Vagina (tissue), 2 donors: Measurements from ENCODE around the gene ZEB2.

Experiments used
- POLR2AphosphoS5 ChIP-seq, 2 donors: sonication (generic); formaldehyde crosslinking; IDR thresholded peaks; one replicate each; pipeline ENCODE4 v1.9.0; 2017; ENCODE audit warnings: antibody characterized with exemption in 2 of 2, mild to moderate bottlenecking in 2 of 2, low read depth in 1 of 2; ENCODE audit not compliant: insufficient read depth in 1 of 2
- TF ChIP-seq, protein P1 (sequence below), 3 experiments: fragments of 450-650 bp in 2 of 3; fragments of 200-600 bp in 1 of 3; sonication (generic) in 1 of 3; IDR thresholded peaks; one replicate each; pipeline ENCODE4 v1.5.1; 2017 to 2019; ENCODE audit warnings: antibody characterized with exemption in 3 of 3, mild to moderate bottlenecking in 2 of 3, moderate library complexity in 2 of 3

DNA sequence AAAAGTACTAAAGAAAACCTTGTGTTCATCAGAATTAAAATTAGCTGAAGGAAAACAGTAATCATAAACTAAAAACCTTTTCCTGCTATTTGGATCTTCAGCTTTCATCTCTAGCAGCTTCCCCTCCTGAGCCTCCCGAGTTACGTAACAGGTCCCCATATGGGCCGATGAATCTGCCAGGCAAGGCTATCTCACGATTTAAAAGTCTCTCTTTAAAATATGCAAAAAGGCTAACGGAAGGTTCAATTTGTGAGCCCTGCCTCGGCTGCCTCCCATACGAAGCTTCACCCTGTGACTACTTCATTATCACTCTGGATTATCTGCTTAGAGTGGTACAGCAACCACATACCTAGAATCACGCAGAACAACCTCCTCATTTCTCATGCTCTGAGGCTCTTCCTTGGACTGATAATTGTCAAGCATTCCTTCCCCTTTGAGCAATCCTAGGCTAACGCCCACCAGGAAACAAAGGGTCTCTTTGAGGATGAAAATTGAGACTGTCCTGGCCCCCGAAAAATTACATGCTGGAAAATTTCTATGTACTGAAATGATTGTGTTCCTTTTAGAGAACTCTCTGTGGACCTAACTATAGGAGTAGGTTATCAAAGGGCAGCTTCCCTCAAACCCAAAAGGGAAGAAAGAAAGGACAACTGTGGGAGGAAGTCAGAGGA, 147.4 kb downstream of the ZEB2 start:
- TF ChIP-seq, protein P1, sequence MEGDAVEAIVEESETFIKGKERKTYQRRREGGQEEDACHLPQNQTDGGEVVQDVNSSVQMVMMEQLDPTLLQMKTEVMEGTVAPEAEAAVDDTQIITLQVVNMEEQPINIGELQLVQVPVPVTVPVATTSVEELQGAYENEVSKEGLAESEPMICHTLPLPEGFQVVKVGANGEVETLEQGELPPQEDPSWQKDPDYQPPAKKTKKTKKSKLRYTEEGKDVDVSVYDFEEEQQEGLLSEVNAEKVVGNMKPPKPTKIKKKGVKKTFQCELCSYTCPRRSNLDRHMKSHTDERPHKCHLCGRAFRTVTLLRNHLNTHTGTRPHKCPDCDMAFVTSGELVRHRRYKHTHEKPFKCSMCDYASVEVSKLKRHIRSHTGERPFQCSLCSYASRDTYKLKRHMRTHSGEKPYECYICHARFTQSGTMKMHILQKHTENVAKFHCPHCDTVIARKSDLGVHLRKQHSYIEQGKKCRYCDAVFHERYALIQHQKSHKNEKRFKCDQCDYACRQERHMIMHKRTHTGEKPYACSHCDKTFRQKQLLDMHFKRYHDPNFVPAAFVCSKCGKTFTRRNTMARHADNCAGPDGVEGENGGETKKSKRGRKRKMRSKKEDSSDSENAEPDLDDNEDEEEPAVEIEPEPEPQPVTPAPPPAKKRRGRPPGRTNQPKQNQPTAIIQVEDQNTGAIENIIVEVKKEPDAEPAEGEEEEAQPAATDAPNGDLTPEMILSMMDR (IDR thresholded peaks at IDR 0.05) = no peak
- no peak for TF ChIP-seq POLR2AphosphoS5 (IDR thresholded peaks at IDR 0.05; ENCODE audit: insufficient read depth in 1 of 2, low read depth in 1 of 2)
